ENCODE measurements around the gene SFT2D2.

Gene SFT2D2

GRCh38 chr1:168301664-168302320 is 76.0 kb downstream of the SFT2D2 start:
- in situ Hi-C loops (cut with MboI; ENCODE audit: low sequenced_read_pairs) = no loop called here
